ENCODE measurements around the gene PRELID3B. TPM values are rescaled to one million over a fixed set of nuclear protein-coding genes. Genes with fewer than 3 reads are reported as not detected.

PRELID3B gene
- total RNA-seq, 1 experiment from 2014 or later = 52.6 TPM

- Histone ChIP-seq H3K23me2 (ENCODE audit: insufficient read length, low read depth, low read length, poor library complexity, severe bottlenecking) (peaks cover 6% of the 10 kb centered on the region), H3K4me2 (ENCODE audit: insufficient read depth, insufficient read length, low read length) (no peak overlapping the region), H4K91ac (ENCODE audit: insufficient read length, low read depth, low read length) (no peak overlapping the region), H3K56ac (ENCODE audit: insufficient read length, low read depth, low read length) (no peak overlapping the region), H4K8ac (replicated peaks; ENCODE audit: insufficient read length, low read depth, low read length) (no peak overlapping the region), H2AFZ (ENCODE audit: low read length) (no peak overlapping the region), H3K23ac (ENCODE audit: insufficient read length, low read depth, low read length) (no peak overlapping the region), H4K5ac (ENCODE audit: insufficient read length, low read depth, low read length) (no peak overlapping the region), H3K4ac (ENCODE audit: low read depth, low read length) (no peak overlapping the region), H2BK20ac (ENCODE audit: low read depth, low read length, poor library complexity, severe bottlenecking) (no peak overlapping the region), H3K27me3 (ENCODE audit: insufficient read depth, low read length) (no peaks in the 10 kb centered on the region), H4K20me1 (ENCODE audit: control insufficient read depth, insufficient read depth, insufficient read length) (no peaks in the 10 kb centered on the region), H2BK12ac (ENCODE audit: insufficient read length, low read depth, low read length) (no peak overlapping the region), H3K79me2 (ENCODE audit: insufficient read depth, low read length) (peaks cover 10% of the 10 kb centered on the region; the same call in 1 of the 2 replicates), H3K27ac (ENCODE audit: insufficient read length, low read depth, low read length) (no peak overlapping the region), H2BK120ac (ENCODE audit: low read depth, low read length, poor library complexity, severe bottlenecking) (no peak overlapping the region), H3K14ac (ENCODE audit: insufficient read depth, low read length) (no peak overlapping the region), H3K4me1 (ENCODE audit: insufficient read depth, low read length) (no peaks in the 10 kb centered on the region; the same call in 1 of the 2 replicates), H2BK15ac (ENCODE audit: low read depth, low read length) (no peak overlapping the region), H3K9me3 (ENCODE audit: control insufficient read depth, low read depth, low read length) (no peaks in the 10 kb centered on the region), H3K79me1 (ENCODE audit: insufficient read depth, low read depth, low read length, poor library complexity, severe bottlenecking) (peaks cover 4% of the 10 kb centered on the region), H3T11ph (ENCODE audit: low read length) (no peak overlapping the region), H2AK5ac (ENCODE audit: insufficient read length, low read length) (no peak overlapping the region), H2BK5ac (ENCODE audit: insufficient read length, low read length) (no peak overlapping the region), H3K18ac (ENCODE audit: insufficient read length, low read depth, low read length) (no peak overlapping the region), H3K9ac (ENCODE audit: extremely low read depth, insufficient read length, low read length) (no peak overlapping the region)
- Mint-ChIP-seq H3K27ac (no peak overlapping the region), H3K4me1 (peaks cover 18% of the 10 kb centered on the region in 2 experiments), H3K36me3 (ENCODE audit: insufficient read depth in 1 of 3, low read depth in 3 of 3) (peaks cover 27 to 56% (median 52%) of the 10 kb centered on the region in 3 experiments), H3K4me3 (no peak overlapping the region), H3K9me3 (no peaks in the 10 kb centered on the region), H3K27me3 (ENCODE audit: low read depth) (no peaks in the 10 kb centered on the region)
- DNase-seq = no peak
- 100% methylated on average over 1 of the region's 5 CpGs for WGBS (ENCODE audit: extremely low coverage, insufficient read length, low lambda C conversion rate)
- no peak for TF ChIP-seq CTCF (conservative IDR thresholded peaks at IDR 0.05)
Measured at GRCh38 chr20:58985656-58986055, 56.9 kb downstream of the PRELID3B start.
